ENCODE data around the gene TMEM107. TPM values are rescaled to one million over a fixed set of nuclear protein-coding genes. Genes with fewer than 3 reads are reported as not detected.

Gene TMEM107
- total RNA-seq, 2 donors from 2014 or later = 26.2 to 27.7 TPM

GRCh38 chr17:8163978-8164814 lies 12.0 kb downstream of the TMEM107 start:
- no peaks in the 10 kb centered on the region for H3K27me3 ChIP-seq (ENCODE audit: control insufficient read depth, insufficient read depth, low read length, poor library complexity, severe bottlenecking)
- peak; percentile 91 for DNase-seq
- H3K27ac ChIP-seq (ENCODE audit: low read depth, low read length) = peak overlapping the region; percentile 91
- peaks cover 28% of the 10 kb centered on the region for H3K36me3 Mint-ChIP-seq (ENCODE audit: low read depth)
- H3K27me3 Mint-ChIP-seq (ENCODE audit: insufficient read depth) = no peaks in the 10 kb centered on the region
- 22 to 29% methylated on average over 4 to 11 of the region's 13 CpGs for WGBS, 2 experiments (ENCODE audit: insufficient coverage in 1 of 2, insufficient read length in 1 of 2)
- H3K9ac ChIP-seq (ENCODE audit: extremely low read depth, low read length, poor library complexity, severe bottlenecking) = no peak overlapping the region
- peak overlapping the region; percentile 77 for H3K4me3 Mint-ChIP-seq
- H3K4me1 ChIP-seq (ENCODE audit: control insufficient read depth, insufficient read depth, low read length) = peaks cover 15% of the 10 kb centered on the region
- H3K4me3 ChIP-seq (ENCODE audit: low read length) = peak overlapping the region; percentile 78
- TF ChIP-seq CTCF (conservative IDR thresholded peaks at IDR 0.05) = no peak
- H3K36me3 ChIP-seq (ENCODE audit: control insufficient read depth, insufficient read depth, low read length) = peaks cover 21% of the 10 kb centered on the region
- H3K4me1 Mint-ChIP-seq = peaks cover 42% of the 10 kb centered on the region
- H3K27ac Mint-ChIP-seq = peak overlapping the region; percentile 98
- H3K9me3 Mint-ChIP-seq = no peaks in the 10 kb centered on the region
- H3K9me3 ChIP-seq (ENCODE audit: control insufficient read depth, low read length) = no peaks in the 10 kb centered on the region

GRCh38 chr17:8162997-8163977 lies 12.9 kb downstream of the TMEM107 start:
- Histone ChIP-seq H3K4me3 (ENCODE audit: low read length) (peak overlapping the region; percentile 78), H3K9ac (ENCODE audit: extremely low read depth, low read length, poor library complexity, severe bottlenecking) (peak overlapping the region; percentile 81), H3K9me3 (ENCODE audit: control insufficient read depth, low read length) (no peaks in the 10 kb centered on the region), H3K27me3 (ENCODE audit: control insufficient read depth, insufficient read depth, low read length, poor library complexity, severe bottlenecking) (no peaks in the 10 kb centered on the region), H3K4me1 (ENCODE audit: control insufficient read depth, insufficient read depth, low read length) (peaks cover 15% of the 10 kb centered on the region), H3K36me3 (ENCODE audit: control insufficient read depth, insufficient read depth, low read length) (peaks cover 27% of the 10 kb centered on the region), H3K27ac (ENCODE audit: low read depth, low read length) (peak overlapping the region; percentile 91)
- DNase-seq = peak; percentile 93
- peaks cover 31% of the 10 kb centered on the region for H3K36me3 Mint-ChIP-seq (ENCODE audit: low read depth)
- H3K4me1 Mint-ChIP-seq = peaks cover 42% of the 10 kb centered on the region
- H3K27me3 Mint-ChIP-seq (ENCODE audit: insufficient read depth) = no peaks in the 10 kb centered on the region
- TF ChIP-seq CTCF (conservative IDR thresholded peaks at IDR 0.05) = no peak
- H3K9me3 Mint-ChIP-seq = no peaks in the 10 kb centered on the region
- peak overlapping the region; percentile 98 for H3K27ac Mint-ChIP-seq
- 4 to 19% methylated on average over 7 to 55 of the region's 55 CpGs for WGBS, 2 experiments (ENCODE audit: insufficient coverage in 1 of 2, insufficient read length in 1 of 2)
- peak overlapping the region; percentile 77 for H3K4me3 Mint-ChIP-seq

- Histone ChIP-seq H3K27ac (ENCODE audit: low read depth, low read length) (peak within 1 kb of the TSS; percentile 91), H3K4me3 (ENCODE audit: low read length) (peak within 1 kb of the TSS; percentile 93), H3K9me3 (ENCODE audit: control insufficient read depth, low read length) (no peaks in the 10 kb centered on the region), H3K9ac (ENCODE audit: extremely low read depth, low read length, poor library complexity, severe bottlenecking) (peak within 1 kb of the TSS; percentile 81), H3K36me3 (ENCODE audit: control insufficient read depth, insufficient read depth, low read length) (peaks cover 27% of the 10 kb centered on the region), H3K4me1 (ENCODE audit: control insufficient read depth, insufficient read depth, low read length) (peaks cover 15% of the 10 kb centered on the region), H3K27me3 (ENCODE audit: control insufficient read depth, insufficient read depth, low read length, poor library complexity, severe bottlenecking) (no peaks in the 10 kb centered on the region)
- H3K36me3 Mint-ChIP-seq (ENCODE audit: low read depth) = peaks cover 31% of the 10 kb centered on the region
- TF ChIP-seq CTCF (conservative IDR thresholded peaks at IDR 0.05) = peak; percentile 7
- H3K4me1 Mint-ChIP-seq = peaks cover 39% of the 10 kb centered on the region
- peak; percentile 91 for DNase-seq
- no peaks in the 10 kb centered on the region for H3K9me3 Mint-ChIP-seq
- peak within 1 kb of the TSS; percentile 77 for H3K4me3 Mint-ChIP-seq
- no peaks in the 10 kb centered on the region for H3K27me3 Mint-ChIP-seq (ENCODE audit: insufficient read depth)
- WGBS, 2 experiments (ENCODE audit: insufficient coverage in 1 of 2, insufficient read length in 1 of 2) = 0% methylated on average over 11 to 75 of the region's 75 CpGs
- H3K27ac Mint-ChIP-seq = peak within 1 kb of the TSS; percentile 98
These were observed 13.8 kb downstream of the TMEM107 start, which contains the start of gene VAMP2 for GRCh38 chr17:8162233-8162996. VAMP2 (minus strand) TSS chr17:8162948; CDS start chr17:8162879, 69 bp downstream.

Measured in endodermal cell (in vitro differentiated cells).